K562 (cell line): ENCODE measurements around the gene RGS12. TPM values are rescaled to one million over a fixed set of nuclear protein-coding genes. Genes with fewer than 3 reads are reported as not detected.

Experiments used
- BCOR ChIP-seq: fragments of 450-650 bp; IDR thresholded peaks from 2 replicates; pipeline ENCODE4 v1.6.1; 2016
- CHCHD3 ChIP-seq: fragments of 250-450 bp; sonication (Bioruptor Pico); IDR thresholded peaks from 2 replicates; pipeline ENCODE4 v2.1.2; 2022; ENCODE audit warnings: mild to moderate bottlenecking
- PYGO2 ChIP-seq: fragments of 450-650 bp; IDR thresholded peaks from 2 replicates; pipeline ENCODE4 v1.6.1; 2016; ENCODE audit warnings: mild to moderate bottlenecking, missing genetic modification characterization, moderate library complexity, missing compliant biosample characterization
- RBM14 ChIP-seq: fragments of 200-400 bp; formaldehyde crosslinking; IDR thresholded peaks from 2 replicates; pipeline ENCODE4 v1.6.1; 2018; ENCODE audit warnings: low read depth, mild to moderate bottlenecking, low read length, moderate library complexity, borderline replicate concordance; ENCODE audit not compliant: insufficient read depth
- THAP12 ChIP-seq: fragments of 250-450 bp; sonication (Bioruptor Pico); IDR thresholded peaks from 2 replicates; pipeline ENCODE4 v1.9.0; 2021; ENCODE audit warnings: mild to moderate bottlenecking, inconsistent platforms
- TRIM28 ChIP-seq: fragments of 450-650 bp; IDR thresholded peaks from 2 replicates; pipeline ENCODE4 v1.6.1; 2017
- ZKSCAN1 ChIP-seq: fragments of 150-350 bp; IDR thresholded peaks from 2 replicates; pipeline ENCODE4 v1.6.1; 2016; ENCODE audit warnings: low read depth, low read length
- ZSCAN29 ChIP-seq: fragments of 450-650 bp; IDR thresholded peaks from 2 replicates; pipeline ENCODE4 v1.6.1; 2017
- polyA plus RNA-seq, 8 experiments: library from polyadenylated mRNA; depleted of rRNA in 4 of 8; stranded (reverse) in 5 of 8; unstranded in 3 of 8; fragments of >200 nt; fragmentation: Nextera tagmentation in 2 of 8; fragmentation: Illumina TruSeq in 1 of 8; extraction: Ambion mirVana in 2 of 8; extraction: Trizol in 1 of 8; gene quantifications; 2 replicates each; pipeline versions ENCODE4 v1.2.1 to v1.2.3, GENCODE V29; 2011 to 2014; ENCODE audit warnings: inconsistent platforms in 1 of 8, missing spikeins in 1 of 8
- total RNA-seq, 7 experiments: library from RNA; depleted of rRNA in 6 of 7; stranded (reverse); fragments of >200 nt in 6 of 7; fragmentation: Illumina TruSeq in 2 of 7; extraction: Trizol in 2 of 7; gene quantifications; 2 replicates each; pipeline versions ENCODE4 v1.2.1 to v1.2.3, GENCODE V29; 2011 to 2021; ENCODE audit warnings: low replicate concordance in 1 of 7
- TF ChIP-seq, protein P1 (sequence below): fragments of 200-800 bp; sonication (Bioruptor generic); IDR thresholded peaks from 2 replicates; pipeline ENCODE4 v1.6.1; 2017; ENCODE audit warnings: missing genetic modification characterization, missing compliant biosample characterization

Gene RGS12
- total and polyA plus RNA-seq, 9 of the 15 experiments (the other 6 are each of a cell fraction or from before 2014, with no cell fraction given), result 0.30 to 8.8 (median 5.5) TPM

- TF ChIP-seq PYGO2 (tag) (no peak), ZSCAN29 (no peak), BCOR (no peak), ZKSCAN1 (no peak), THAP12 (no peak), RBM14 (no peak), CHCHD3 (no peak), TRIM28 (no peak)
- TF ChIP-seq, protein P1, sequence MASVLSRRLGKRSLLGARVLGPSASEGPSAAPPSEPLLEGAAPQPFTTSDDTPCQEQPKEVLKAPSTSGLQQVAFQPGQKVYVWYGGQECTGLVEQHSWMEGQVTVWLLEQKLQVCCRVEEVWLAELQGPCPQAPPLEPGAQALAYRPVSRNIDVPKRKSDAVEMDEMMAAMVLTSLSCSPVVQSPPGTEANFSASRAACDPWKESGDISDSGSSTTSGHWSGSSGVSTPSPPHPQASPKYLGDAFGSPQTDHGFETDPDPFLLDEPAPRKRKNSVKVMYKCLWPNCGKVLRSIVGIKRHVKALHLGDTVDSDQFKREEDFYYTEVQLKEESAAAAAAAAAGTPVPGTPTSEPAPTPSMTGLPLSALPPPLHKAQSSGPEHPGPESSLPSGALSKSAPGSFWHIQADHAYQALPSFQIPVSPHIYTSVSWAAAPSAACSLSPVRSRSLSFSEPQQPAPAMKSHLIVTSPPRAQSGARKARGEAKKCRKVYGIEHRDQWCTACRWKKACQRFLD (CRISPR knock-in tag), result no peak
Observed at GRCh38 chr4:3310301-3311094, 17.7 kb downstream of the RGS12 start (continued).
